ENCODE measurements around the gene MCU.

DNA sequence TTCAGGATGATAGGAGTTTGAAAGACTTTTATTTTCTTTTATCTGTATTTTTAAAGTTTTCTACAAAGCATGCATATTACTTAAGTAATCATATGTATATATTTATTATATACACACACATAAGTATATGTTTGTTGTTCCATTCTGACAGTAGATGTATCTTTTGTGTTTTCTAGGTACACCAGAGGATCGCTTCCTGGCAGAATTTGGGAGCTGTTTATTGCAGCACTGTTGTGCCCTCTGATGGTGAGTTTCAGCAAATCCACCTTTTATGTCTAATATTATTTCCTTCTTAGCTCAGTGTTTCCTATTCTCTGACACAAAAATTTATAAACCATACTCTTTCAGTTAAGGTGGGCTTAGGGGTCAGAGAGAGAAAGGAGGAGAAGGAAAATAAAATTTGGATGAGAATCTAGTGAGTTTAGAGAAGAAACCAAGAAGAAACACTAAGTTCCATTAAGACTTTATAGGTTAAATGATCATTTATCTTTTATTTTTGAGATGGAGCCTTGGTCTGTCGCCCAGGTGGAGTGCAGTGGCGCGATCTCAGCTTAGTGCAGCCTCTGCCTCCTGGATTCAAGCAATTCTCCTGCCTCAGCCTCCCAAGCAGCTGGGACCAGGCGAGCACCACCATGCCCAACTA is 142.4 kb downstream of the MCU start:
- TF ChIP-seq TAF1 (IDR thresholded peaks at IDR 0.05; ENCODE audit: borderline replicate concordance, insufficient read depth, low read length): no peak
- no peak for TF ChIP-seq POLR2AphosphoS5 (IDR thresholded peaks at IDR 0.05; ENCODE audit: low read depth, low read length)

Measured in PFSK-1 (cell line).